Tibial nerve (tissue), 4 donors: ENCODE results near the gene MBD5. TPM values are rescaled to one million over a fixed set of nuclear protein-coding genes. Genes with fewer than 3 reads are reported as not detected.

Source experiments
- DNase-seq, 2 donors: peaks; one replicate each; pipeline ENCODE4 v3.0.0-alpha.2; 2019; ENCODE audit warnings: low spot score in 2 of 2
- H3K27ac ChIP-seq, 4 donors: fragments of 200-600 bp; sonication (generic) in 3 of 4; one replicate each; pipeline ENCODE4 v1.5.1; 2017 to 2019; ENCODE audit warnings: mild to moderate bottlenecking in 1 of 4
- H3K27me3 ChIP-seq, 2 donors: fragments of 200-600 bp; sonication (generic) in 1 of 2; one replicate each; pipeline versions ENCODE4 v1.5.1 to v1.6.0; 2017 to 2019
- H3K36me3 ChIP-seq, 3 donors: fragments of 200-600 bp; sonication (generic); one replicate each; pipeline ENCODE4 v1.5.1; 2018 to 2019
- H3K4me1 ChIP-seq, 4 donors: fragments of 200-600 bp; sonication (generic) in 3 of 4; one replicate each; pipeline ENCODE4 v1.5.1; 2017 to 2019
- H3K4me3 ChIP-seq, 4 donors: fragments of 200-600 bp; sonication (generic) in 3 of 4; one replicate each; pipeline ENCODE4 v1.5.1; 2017 to 2019; ENCODE audit warnings: mild to moderate bottlenecking in 1 of 4, moderate library complexity in 1 of 4
- H3K9me3 ChIP-seq, 4 donors: fragments of 200-600 bp; sonication (generic) in 3 of 4; one replicate each; pipeline ENCODE4 v1.5.1; 2017 to 2019
- EP300 ChIP-seq, 2 donors: sonication (generic); formaldehyde crosslinking; IDR thresholded peaks; one replicate each; pipeline ENCODE4 v1.6.1; 2017; ENCODE audit warnings: antibody characterized with exemption in 2 of 2, mild to moderate bottlenecking in 1 of 2
- POLR2A ChIP-seq, 2 donors: fragments of 450-650 bp; IDR thresholded peaks; one replicate each; pipeline ENCODE4 v1.6.1; 2017; ENCODE audit warnings: antibody characterized with exemption in 2 of 2, mild to moderate bottlenecking in 2 of 2, moderate library complexity in 2 of 2
- WGBS, 2 donors: methylation state at CpG; one replicate each; pipeline ENCODE4 v1.1.5; 2018; 5-methylcytosine and 5-hydroxymethylcytosine counted together
- total RNA-seq, 4 donors: library from RNA; depleted of rRNA; stranded (reverse); fragments of >200 nt; gene quantifications; one replicate each; pipeline ENCODE4 v1.1.0, GENCODE V29; 2016
- TF ChIP-seq, protein P1 (sequence below), 5 experiments: fragments of 200-600 bp in 3 of 5; fragments of 450-650 bp in 2 of 5; sonication (generic) in 3 of 5; IDR thresholded peaks; one replicate each; pipeline ENCODE4 v1.5.1; 2016 to 2019; ENCODE audit warnings: antibody characterized with exemption in 5 of 5, mild to moderate bottlenecking in 3 of 5, moderate library complexity in 2 of 5

MBD5 gene
- total RNA-seq, 4 donors from 2014 or later, result 28.5 to 46.5 (median 40.9) TPM

- H3K4me1 ChIP-seq, result no peaks in the 10 kb centered on the region
- no peaks in the 10 kb centered on the region for H3K27me3 ChIP-seq
- peaks cover 0 to 2% (median 0%) of the 10 kb centered on the region in 4 donors for H3K9me3 ChIP-seq
- no peak overlapping the region for H3K4me3 ChIP-seq
- 96% methylated on average over 1 of the region's 1 CpG for WGBS, 2 donors
- no peak for DNase-seq
- no peak overlapping the region for H3K27ac ChIP-seq
- H3K36me3 ChIP-seq, result no peaks in the 10 kb centered on the region
- TF ChIP-seq POLR2A (IDR thresholded peaks at IDR 0.05) (no peak), EP300 (IDR thresholded peaks at IDR 0.05) (no peak)
- TF ChIP-seq, protein P1, sequence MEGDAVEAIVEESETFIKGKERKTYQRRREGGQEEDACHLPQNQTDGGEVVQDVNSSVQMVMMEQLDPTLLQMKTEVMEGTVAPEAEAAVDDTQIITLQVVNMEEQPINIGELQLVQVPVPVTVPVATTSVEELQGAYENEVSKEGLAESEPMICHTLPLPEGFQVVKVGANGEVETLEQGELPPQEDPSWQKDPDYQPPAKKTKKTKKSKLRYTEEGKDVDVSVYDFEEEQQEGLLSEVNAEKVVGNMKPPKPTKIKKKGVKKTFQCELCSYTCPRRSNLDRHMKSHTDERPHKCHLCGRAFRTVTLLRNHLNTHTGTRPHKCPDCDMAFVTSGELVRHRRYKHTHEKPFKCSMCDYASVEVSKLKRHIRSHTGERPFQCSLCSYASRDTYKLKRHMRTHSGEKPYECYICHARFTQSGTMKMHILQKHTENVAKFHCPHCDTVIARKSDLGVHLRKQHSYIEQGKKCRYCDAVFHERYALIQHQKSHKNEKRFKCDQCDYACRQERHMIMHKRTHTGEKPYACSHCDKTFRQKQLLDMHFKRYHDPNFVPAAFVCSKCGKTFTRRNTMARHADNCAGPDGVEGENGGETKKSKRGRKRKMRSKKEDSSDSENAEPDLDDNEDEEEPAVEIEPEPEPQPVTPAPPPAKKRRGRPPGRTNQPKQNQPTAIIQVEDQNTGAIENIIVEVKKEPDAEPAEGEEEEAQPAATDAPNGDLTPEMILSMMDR (IDR thresholded peaks at IDR 0.05), result no peak
These were observed 339.8 kb downstream of the MBD5 start for GRCh38 chr2:148360662-148361061.

DNA sequence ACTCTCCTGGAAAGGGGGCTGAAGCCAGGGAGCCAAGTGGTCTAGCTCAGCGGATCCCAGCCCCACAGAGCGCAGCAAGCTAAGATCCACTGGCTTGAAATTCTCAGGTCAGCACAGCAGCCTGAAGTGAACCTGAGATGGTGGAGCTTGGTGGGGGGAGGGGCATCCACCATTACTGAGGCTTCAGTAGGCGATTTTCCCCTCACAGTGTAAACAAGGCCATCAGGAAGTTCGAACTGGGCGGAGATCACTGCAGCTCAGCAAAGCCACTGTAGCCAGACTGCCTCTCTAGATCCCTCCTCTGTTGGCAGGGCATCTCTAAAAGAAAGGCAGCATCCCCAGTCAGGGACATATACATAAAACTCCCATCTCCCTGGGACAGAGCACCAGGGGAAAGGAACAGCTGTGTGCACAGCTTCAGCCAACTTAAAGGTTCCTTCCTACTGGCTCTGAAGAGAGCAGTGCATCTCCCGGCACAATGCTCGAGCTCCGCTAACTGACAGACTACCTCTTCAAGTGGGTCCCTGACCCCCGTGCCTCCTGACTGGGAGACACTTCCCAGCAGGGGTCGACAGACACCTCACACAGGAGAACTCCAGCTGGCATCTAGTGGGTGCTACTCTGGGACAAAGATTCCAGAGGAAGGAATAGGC, 341.4 kb downstream of the MBD5 start:
- Histone ChIP-seq H3K27ac (no peak overlapping the region), H3K27me3 (no peaks in the 10 kb centered on the region), H3K4me3 (no peak overlapping the region), H3K9me3 (peaks cover 0 to 3% (median 0%) of the 10 kb centered on the region in 4 donors), H3K36me3 (no peaks in the 10 kb centered on the region), H3K4me1 (no peaks in the 10 kb centered on the region)
- TF ChIP-seq, protein P1 (IDR thresholded peaks at IDR 0.05), result no peak
- TF ChIP-seq POLR2A (IDR thresholded peaks at IDR 0.05) (no peak), EP300 (IDR thresholded peaks at IDR 0.05) (no peak)
- no peak for DNase-seq
- 89 to 90% methylated on average over 9 to 10 of the region's 10 CpGs for WGBS, 2 donors

DNA sequence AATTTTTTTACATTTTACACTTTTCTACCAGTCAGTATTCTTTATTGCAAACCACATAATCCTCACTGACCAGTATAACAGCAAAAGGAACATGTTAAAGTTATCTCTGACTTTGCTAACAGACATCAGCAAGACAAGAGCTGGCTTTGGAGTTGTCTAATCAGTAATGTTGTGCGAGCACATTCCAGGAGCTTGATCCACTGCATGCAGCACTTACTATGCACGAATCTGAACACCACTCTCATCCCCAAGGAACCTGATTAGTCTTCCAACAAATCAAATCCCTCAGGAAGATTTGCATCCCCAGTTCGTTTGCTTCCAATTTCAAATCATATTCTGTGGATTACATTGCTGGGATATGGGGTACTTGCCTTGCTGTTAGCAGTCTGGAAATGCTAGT, 354.3 kb downstream of the MBD5 start:
- Histone ChIP-seq H3K36me3 (no peaks in the 10 kb centered on the region), H3K27me3 (no peaks in the 10 kb centered on the region), H3K4me1 (no peaks in the 10 kb centered on the region), H3K4me3 (no peak overlapping the region), H3K9me3 (no peaks in the 10 kb centered on the region), H3K27ac (no peak overlapping the region)
- WGBS, 2 donors, result 50 to 51% methylated on average over 3 of the region's 3 CpGs
- DNase-seq, result no peak
- TF ChIP-seq, protein P1 (IDR thresholded peaks at IDR 0.05), result no peak
- TF ChIP-seq POLR2A (IDR thresholded peaks at IDR 0.05), result no peak
- no peak for TF ChIP-seq EP300 (IDR thresholded peaks at IDR 0.05)

- no peak for DNase-seq
- peaks cover 0 to 7% (median 0%) of the 10 kb centered on the region in 4 donors for H3K4me1 ChIP-seq
- WGBS, 2 donors, result 75 to 78% methylated on average over 1 of the region's 1 CpG
- TF ChIP-seq EP300 (IDR thresholded peaks at IDR 0.05) (no peak), POLR2A (IDR thresholded peaks at IDR 0.05) (no peak)
- TF ChIP-seq, protein P1 (IDR thresholded peaks at IDR 0.05), result no peak
- H3K36me3 ChIP-seq, result peaks cover 0 to 5% (median 0%) of the 10 kb centered on the region in 3 donors
- H3K4me3 ChIP-seq, result no peak overlapping the region
- no peak overlapping the region for H3K27ac ChIP-seq
- no peaks in the 10 kb centered on the region for H3K9me3 ChIP-seq
- H3K27me3 ChIP-seq, result no peaks in the 10 kb centered on the region
These were observed 370.4 kb downstream of the MBD5 start for GRCh38 chr2:148391324-148391723.

- Histone ChIP-seq H3K4me3 (no peak overlapping the region), H3K4me1 (no peaks in the 10 kb centered on the region), H3K27me3 (no peaks in the 10 kb centered on the region), H3K27ac (no peak overlapping the region), H3K36me3 (no peaks in the 10 kb centered on the region), H3K9me3 (no peaks in the 10 kb centered on the region)
- TF ChIP-seq, protein P1 (IDR thresholded peaks at IDR 0.05), result no peak
- no peak for TF ChIP-seq POLR2A (IDR thresholded peaks at IDR 0.05)
- no peak for TF ChIP-seq EP300 (IDR thresholded peaks at IDR 0.05)
- DNase-seq, result no peak
- 98 to 100% methylated on average over 1 of the region's 1 CpG for WGBS, 2 donors
These were observed 381.9 kb downstream of the MBD5 start for GRCh38 chr2:148402786-148403185.
